ENCODE data around the gene TCFL5.

GRCh38 chr20:62829231-62830230 is 32.1 kb downstream of the TCFL5 start:
- no peak for TF ChIP-seq EZH2 (IDR thresholded peaks at IDR 0.05)
- no peak for TF ChIP-seq POLR2AphosphoS5 (IDR thresholded peaks at IDR 0.05; ENCODE audit: borderline replicate concordance, low read depth, low read length)
- no peak for TF ChIP-seq FOXP2 (optimal IDR thresholded peaks at IDR 0.05; ENCODE audit: control extremely low read depth, extremely low read length, insufficient read depth)
